ENCODE data around the gene DOCK2. TPM values are rescaled to one million over a fixed set of nuclear protein-coding genes. Genes with fewer than 3 reads are reported as not detected.

The DOCK2 gene
- total RNA-seq, 1 experiment from 2014 or later = not detected

DNA sequence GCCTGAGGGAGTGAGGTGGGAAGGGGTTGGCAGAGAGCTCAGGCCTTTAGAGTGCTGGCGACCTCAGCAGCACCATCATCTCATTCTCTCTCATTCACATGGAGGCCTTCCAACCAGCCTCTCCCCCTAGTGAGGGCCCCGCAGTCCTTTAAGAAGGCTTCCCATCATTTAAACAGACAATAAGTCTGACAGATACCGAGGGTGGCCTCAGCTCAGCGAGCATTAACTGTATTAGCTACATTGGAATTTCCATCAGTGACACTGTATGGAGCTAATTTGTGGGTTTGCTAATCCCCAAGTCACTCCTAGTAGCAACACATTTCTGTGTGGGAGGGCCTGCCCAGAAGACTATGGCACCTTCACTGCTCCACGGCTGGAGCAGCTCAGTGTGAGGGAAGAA is 267.4 kb downstream of the DOCK2 start:
- DNase-seq (ENCODE audit: low spot score) = no peak

DNA sequence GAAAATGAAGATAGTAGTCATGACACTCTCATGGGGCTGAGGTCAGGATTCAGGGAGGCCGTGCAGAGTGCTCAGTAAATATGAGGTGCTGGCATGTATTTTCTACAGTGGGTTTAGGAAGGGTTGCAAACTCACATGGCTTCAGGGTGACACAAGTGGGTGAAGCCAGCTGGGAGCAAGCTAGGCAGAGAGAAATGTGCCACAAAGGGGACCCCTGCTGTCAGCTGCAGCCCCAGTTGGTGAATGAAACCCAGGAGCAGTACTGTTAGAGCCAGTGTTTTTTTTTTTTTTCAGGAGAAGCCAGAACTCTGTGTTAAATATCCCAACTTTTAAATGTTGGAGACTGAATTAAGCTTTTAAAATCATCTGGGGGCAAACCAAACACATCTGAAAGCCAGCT is 267.9 kb downstream of the DOCK2 start:
- DNase-seq (ENCODE audit: low spot score) = no peak

DNA sequence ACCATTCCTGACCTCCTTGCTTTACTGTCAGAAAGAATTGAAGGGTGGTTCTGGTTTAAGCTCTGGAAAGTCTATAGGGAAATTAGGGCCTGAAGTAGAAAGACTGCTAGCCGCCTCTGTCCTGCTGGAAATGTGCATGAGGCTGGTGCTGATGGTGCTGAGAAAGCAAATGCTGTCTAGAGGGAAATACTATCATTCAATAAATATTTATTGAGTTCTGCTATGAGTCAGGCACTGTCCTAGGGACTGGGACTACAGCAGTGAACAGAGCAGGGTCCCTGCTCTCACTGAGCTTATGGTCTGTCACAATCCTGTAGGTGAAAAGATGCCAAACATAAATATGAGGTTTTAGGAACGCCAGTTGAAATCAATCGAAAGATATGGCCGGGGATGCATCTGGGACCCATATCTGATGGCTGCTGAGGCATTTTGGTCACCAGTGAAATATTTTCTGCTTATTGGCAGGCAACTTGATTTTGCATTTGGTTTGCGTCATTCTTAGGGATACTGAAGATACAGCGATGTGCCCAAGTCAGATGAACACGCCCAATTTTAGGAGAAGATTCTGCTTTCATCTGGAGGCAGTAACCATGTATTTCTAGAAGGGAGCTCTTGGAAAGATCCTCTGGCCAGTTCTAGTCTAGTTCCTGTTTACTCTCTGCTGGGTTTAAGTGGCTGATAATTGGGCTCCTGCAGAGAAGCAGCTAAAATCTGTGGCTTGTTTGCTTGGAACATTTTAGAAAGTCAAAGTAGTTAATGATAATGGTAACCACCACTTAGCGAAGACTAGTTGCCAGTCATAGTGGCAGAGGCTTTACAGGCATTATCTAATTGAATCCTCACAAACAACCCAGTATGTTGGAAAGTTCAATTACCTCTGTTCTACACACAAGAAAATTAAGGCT is 269.9 kb downstream of the DOCK2 start:
- DNase-seq (ENCODE audit: low spot score) = no peak

DNA sequence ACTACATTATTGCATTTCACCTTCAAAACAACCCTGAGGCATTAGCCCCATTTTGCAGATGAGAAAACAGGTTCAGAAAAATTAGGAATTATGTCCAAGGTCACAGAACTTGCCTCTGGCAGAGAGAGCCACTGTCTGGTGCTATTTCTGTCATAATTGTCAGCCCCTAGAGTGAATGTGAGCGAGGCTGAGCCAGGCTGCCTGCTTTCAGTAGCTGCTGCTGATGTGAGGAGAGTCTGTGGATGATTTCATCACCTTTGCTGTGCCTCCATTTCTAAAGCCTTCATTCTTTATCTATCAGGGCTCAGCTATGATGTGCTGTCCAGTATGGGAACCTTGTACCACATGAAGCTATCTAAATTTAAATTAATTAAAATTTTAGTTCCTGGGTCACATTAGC is 271.8 kb downstream of the DOCK2 start:
- no peak for DNase-seq (ENCODE audit: low spot score)

DNA sequence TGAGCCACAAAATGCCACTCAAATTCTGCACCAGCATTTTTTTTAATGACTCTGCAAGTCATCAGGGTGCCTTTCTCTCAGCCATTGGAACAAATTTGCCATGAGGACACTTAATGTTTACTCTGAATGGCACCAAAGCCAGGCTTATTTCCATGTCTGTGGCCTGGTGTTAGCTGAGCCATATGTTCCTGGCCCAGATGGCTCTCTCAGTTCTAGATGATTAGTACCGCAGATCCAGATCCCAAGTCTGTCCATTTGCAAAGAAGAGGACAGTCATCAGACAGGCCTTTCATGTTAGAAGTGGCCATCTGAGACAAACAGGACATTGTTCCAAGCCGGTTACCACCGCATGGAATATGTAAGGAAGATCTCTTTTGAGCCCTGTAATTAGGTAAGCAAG is 272.9 kb downstream of the DOCK2 start:
- DNase-seq (ENCODE audit: low spot score) = no peak

DNA sequence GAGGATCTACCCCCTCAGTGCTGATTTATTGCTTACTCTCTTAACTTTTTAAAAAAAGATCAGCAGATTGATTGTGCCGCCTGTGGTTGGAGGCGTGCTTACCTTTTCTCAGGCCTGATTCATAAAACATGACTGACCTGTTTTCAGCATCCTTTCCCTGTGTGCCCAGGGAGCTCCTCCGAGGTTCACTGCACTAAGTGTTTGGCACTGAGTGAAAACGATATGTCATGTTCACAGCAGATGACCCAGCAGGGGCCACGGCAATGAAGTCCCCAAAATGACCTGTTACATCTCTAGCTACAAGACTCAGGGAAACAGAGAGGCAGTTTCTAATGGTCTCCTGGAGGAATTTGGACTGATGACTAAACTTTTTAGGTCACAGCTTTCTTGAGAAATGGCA is 273.3 kb downstream of the DOCK2 start:
- no peak for DNase-seq (ENCODE audit: low spot score)

DNA sequence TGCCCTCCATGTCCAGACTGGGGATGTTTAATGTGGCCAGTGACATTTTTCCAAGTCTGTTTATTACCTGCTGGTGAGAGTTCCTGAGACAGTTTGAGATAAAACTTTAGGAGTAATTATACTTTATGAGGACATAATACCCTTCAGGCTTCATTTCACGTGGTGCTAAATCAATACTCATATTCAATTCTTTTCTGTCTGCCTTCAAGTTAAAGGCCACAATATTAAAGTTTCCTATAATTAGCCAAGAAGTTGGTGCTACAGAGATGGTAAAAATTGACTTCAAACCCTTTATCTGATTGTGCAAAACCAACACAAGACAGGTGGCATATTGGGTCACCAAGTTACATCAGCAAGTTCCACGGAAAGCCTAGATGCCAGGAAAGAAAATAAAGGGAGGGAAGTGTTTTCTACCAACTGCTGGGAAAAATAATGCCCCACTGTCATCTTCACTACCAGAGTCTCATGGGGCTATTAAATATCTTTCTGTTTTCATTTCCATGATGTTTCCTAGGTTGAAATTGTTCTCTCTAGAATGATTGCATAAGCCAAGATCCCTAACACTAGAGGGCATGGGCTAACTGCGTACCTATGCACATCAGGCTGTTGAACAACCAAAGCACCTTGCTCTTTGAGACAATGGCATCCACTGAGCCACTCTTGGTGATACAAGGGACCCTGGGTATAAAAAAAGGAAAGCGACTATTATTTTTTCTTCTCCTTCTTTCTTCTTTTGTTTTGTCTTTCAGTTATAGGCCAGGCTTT is 274.6 kb downstream of the DOCK2 start:
- no peak for DNase-seq (ENCODE audit: low spot score)

DNA sequence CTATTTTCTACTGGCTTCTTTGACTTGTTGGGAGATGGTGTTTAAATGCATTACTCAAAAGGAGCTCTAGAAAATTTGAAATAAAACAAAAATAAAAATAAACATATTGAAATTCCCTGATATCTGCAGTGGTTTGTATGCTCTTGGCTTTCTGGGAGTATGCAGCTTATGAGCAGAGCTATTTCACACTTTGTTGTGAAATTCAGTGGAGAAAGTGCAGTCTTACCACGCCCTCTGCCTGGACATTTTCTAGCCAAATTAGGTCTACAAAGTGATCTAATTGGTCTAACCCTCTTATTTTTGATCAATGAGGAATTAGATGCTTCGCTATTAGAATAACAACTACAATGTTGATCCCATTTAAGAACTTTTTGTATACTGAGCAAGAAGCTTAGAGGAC is 276.4 kb downstream of the DOCK2 start:
- DNase-seq (ENCODE audit: low spot score) = no peak

DNA sequence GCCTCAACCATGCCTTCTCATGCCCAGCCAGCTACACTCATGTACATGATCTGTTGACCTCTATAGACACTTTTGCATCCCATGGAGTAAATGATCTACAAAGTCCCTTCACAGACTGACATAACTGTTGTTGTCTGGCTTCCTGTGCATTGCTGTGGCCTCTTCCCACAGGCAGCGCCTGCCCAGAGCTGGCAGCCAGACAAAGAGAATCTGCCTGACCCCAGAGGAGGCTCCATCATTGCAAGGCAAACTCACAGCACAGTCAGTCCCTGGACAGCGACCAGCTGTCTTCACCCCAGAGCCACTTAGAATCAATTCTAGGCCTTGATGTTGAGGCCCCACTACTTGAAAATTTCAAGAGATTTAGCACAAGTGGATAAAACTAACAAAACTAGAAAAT is 277.7 kb downstream of the DOCK2 start:
- DNase-seq (ENCODE audit: low spot score) = no peak

DNA sequence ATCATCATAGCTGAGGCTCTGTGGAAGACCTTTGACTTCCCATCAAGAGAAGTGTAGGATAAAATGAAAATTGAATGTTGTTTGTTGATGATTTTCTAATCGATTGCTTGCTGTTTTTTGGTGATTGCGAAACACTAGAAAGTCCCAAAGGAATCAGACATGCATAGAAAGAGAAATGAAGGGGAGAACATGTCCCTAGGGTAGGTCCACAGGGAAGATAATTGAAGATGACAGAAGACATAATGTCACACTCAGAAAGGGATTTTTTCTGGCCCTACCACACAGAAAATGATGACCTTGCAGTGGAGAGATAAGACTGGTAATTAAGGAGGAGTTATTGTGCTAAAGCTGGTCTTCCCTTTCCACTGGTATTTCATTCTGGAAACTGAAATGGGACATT is 280.4 kb downstream of the DOCK2 start:
- DNase-seq (ENCODE audit: low spot score) = no peak

DNA sequence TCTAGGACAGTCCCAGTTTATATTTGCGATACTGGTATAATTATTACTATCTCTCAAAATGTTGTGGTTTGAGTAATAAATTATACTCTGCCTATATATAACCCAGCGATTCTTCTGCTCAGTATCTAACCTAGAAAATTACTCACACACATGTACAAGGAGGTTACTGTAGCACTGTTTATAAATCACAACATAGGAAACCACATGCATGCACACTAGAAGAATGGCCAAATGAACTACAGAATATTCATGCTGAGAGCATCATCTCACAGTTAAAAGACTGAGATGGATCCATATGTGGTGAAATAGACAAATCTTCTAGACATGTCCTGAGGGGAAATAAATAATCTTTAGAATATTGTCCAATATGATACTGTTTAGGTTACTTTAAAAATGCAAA is 281.2 kb downstream of the DOCK2 start:
- DNase-seq (ENCODE audit: low spot score) = no peak

DNA sequence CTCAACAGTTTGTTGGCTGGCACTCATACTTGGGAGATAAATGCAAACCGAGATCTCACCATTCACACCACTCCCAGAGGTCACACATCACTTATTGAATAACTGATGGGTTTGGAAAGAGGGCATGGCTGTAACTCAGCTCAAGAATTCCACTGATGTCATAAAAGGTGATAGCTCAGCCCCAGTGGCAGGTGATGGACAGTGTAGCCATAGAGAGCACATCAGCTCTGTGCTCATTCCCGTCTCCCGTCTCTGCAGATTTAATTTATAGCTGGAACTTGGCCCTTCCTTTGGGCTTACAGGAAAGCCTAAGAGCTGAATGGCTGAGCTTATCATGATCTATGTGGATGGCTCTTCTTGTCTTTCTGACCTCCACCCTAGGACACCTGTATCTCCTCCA is 283.4 kb downstream of the DOCK2 start:
- no peak for DNase-seq (ENCODE audit: low spot score)

DNA sequence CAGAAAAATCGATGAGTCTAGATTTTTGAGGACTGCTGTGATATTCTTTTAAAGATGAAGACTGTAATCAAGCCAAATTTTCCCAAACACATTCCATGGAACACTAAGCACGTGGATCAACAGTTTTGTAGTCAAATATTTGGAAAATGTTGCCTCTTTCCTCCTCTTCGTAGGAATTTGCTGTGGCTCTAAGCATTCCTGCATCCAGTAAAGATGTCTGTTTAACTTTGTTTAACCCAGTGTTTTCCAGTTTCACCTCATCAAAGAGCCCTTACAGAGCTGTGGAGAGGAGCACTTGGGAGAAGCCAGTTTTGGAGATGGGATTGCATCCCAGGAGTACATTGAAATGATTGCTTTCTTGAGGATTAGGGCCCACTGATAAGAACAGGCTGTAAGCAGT is 284.3 kb downstream of the DOCK2 start:
- DNase-seq (ENCODE audit: low spot score) = no peak

DNA sequence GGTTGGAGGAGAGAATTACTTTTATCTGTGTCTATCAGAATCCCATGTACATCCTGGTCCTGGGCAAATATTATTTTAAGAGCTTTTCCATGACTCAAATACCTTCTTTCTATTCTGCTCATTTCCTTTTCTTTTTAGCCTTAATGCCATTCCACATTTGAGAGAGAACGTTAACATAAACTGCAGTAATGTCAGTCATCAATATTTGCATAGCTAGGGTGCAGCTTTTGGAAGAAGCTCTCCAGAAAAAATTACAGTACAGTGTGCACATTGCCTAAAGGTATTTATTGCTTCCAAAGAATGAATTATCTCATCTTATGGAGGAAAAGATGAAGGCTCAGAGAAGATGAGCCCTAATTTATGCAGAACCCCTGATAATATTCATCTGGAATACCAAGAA is 284.9 kb downstream of the DOCK2 start:
- DNase-seq (ENCODE audit: low spot score) = no peak

DNA sequence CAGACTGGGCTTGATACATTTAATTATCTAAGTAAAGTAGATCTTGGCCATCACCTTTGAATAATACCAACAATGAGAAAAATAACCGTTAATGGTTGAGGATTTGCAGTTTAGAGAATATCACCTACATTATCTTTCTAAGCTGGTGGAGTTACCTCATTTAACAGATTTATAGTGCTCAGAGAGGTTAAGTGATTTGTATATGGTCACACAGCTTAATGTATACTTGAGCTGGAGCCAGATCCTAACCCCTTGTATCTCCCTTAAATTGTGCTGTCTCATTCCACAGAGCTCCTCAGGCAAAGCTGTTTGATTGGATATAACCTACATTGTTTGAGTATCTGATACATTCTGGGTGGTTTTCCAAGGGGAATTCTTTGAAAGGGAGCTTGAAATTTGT is 285.4 kb downstream of the DOCK2 start:
- DNase-seq (ENCODE audit: low spot score) = no peak

DNA sequence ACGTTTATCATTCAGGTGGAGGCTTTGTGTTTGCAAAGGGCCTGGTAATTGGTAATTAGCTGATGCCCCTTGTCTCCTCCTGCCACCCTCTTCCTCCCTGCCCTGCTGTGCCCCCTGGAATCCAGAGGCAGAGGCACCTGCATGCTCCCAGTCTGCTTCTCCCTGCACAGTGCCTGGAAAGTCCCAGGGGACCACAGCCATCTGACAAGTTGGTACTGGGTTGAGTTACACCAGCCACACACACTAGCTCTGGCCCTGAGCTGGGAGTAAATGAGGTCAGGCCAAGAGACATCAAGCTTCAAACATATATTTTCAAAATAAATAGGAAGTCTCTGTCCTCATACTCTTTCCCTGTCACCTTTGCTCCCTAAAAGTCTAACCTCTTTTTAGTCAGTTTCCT is 286.9 kb downstream of the DOCK2 start:
- DNase-seq (ENCODE audit: low spot score) = no peak

DNA sequence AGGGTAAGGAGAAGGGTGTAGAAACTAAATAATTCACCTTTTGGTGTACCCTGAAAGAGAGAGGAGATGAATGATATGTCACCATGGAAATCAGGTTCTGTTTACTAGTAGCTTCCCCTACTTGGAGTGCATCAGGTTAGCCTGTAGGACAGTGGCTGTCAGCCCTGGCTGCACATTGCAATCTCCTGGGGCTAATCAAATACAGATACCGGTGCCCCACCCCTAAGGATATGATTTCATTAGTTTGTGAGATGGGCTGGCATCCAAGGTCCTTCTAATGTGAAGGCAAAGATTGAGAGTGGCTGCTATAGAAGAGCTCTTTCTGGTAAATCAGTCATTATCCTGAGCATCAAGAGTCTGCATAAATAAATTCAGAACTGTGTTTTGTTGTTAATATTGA is 296.1 kb downstream of the DOCK2 start:
- no peak for DNase-seq (ENCODE audit: low spot score)

DNA sequence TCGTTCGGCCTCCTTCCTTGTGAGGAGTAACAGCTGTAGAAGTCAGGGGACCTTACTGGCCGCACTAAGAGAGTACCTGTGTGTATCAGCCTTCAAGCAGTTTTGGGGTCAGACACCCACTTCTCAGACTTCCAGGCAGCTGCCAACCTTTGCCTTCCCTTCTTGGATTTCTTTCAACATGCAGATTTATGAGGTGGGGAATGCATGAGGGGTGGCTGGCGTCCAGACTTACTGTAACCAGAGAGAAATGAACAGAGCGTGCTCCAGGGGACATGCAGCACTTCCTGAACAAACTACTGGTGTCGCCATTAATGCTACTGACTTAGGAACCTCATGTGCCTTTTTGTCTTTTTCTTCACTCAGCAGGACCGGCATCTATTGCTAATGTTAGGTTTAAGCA is 296.5 kb downstream of the DOCK2 start:
- no peak for DNase-seq (ENCODE audit: low spot score)

DNA sequence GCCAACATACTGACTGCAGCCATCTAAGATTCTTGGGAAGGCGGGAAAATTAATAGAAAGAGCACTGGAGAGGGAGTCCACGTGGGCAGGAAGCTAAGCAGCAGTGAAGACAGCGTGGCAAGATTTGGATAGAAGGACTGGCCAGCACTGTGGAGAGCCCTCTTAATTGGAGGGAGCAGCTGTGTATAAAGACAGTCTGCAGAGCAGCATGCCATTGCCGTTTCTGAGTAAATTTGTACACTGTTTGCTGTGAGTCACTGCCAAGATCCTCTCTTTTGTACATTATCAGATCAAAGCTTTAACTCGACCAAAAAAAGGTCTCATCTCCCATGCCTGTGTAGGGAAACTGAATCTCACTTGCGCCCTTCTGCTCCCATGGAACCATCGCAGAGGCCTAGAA is 297.9 kb downstream of the DOCK2 start:
- no peak for DNase-seq (ENCODE audit: low spot score)

DNA sequence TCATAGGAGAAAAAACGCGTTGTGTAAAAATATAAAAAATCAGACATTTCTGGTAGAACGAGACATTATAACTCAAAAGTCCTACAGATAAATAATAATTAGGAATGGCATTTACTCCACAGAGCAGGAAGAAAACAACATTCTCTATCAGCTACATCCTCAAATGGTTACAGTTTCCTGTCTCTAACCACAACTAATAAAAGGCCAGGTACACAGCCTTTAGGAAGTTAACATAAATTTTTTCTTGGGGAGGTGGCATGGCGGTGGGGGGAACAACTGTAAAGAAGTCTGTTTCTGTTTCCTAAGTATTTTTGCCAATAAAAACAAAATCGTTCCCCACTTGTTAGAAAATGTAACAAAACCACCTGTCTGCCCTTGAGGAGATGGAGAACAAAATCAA is 298.7 kb downstream of the DOCK2 start:
- no peak for DNase-seq (ENCODE audit: low spot score)

DNA sequence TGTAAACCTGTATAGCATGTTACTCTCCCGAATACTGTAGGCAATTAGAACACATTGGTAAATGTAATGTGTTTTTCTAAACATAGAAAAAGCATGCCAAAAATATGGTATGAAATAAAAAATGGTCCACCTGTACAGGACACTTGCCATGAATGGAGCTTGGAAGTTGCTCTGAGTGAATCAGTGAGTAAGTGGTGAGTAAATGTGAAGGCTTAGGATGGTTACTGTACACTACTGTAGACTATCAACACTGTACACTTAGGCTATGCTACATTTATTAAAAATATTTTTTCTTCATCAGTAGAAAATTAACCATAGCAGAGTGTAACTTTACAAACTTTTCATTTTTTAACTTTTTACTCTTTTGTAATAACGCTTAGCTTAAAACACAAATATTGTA is 301.4 kb downstream of the DOCK2 start:
- no peak for DNase-seq (ENCODE audit: low spot score)

DNA sequence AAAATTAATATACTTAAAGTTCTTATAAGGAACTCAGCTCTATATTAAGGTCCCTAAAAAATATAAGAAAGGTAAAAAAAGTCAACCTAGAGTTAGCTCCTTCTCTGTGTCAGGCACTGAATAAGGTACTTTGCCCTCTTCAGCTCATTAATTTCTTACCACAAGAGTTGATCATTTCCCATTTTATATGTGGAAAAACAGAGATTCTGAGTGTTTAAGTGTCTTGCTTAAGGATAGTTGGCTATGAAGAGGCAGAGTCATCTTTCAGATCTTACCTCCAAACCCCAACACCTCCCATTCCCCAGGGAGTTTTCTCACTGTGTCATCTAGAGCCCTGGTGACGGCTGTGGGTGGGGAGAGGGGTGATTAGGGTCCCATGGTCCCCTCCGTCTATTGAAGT is 302.7 kb downstream of the DOCK2 start:
- no peak for DNase-seq (ENCODE audit: low spot score)

DNA sequence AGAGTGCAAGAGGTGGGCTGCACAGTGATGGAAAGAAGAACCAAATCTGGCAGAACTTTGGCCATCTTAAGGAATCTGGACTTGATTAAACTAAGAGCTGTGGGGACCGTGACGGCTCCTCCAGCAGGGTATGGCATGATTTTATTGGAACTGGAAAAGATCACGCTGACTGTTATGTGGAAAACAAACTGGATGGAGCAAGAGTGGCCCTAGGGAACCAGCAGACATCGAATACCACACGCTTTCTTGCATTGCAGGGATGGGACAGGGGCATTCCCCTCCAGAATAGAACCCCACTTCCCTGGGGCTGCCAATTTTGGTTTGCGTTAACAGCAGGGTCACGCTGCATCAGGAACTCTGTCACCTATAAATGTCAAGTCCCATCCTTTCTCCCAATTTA is 304.5 kb downstream of the DOCK2 start:
- no peak for DNase-seq (ENCODE audit: low spot score)
